IPS-20b (cell line): Measurements from ENCODE around the gene FAM83G.

Source experiments
- H3K27ac ChIP-seq: one replicate; pipeline ENCODE4 v1.5.1; 2013; ENCODE audit warnings: low read length
- H3K27me3 ChIP-seq: 2 replicates; pipeline ENCODE4 v1.6.1; 2013; ENCODE audit warnings: mild to moderate bottlenecking, low read length, inconsistent platforms; ENCODE audit not compliant: insufficient read depth
- H3K36me3 ChIP-seq: 2 replicates; pipeline ENCODE4 v1.6.1; 2013; ENCODE audit warnings: low read depth, mild to moderate bottlenecking, inconsistent platforms, low read length, moderate library complexity; ENCODE audit not compliant: insufficient read depth
- H3K4me1 ChIP-seq: 2 replicates; pipeline ENCODE4 v1.6.1; 2013; ENCODE audit warnings: mild to moderate bottlenecking, control low read depth, inconsistent platforms, low read length, moderate library complexity; ENCODE audit not compliant: insufficient read depth
- H3K4me3 ChIP-seq: 2 replicates; pipeline ENCODE4 v1.5.1; 2013; ENCODE audit warnings: mild to moderate bottlenecking, low read length, inconsistent platforms
- H3K9ac ChIP-seq: 2 replicates; pipeline ENCODE4 v1.6.1; 2013; ENCODE audit warnings: low read depth, mild to moderate bottlenecking, inconsistent platforms, low read length, moderate library complexity
- H3K9me3 ChIP-seq: 2 replicates; pipeline ENCODE4 v1.6.1; 2013; ENCODE audit warnings: mild to moderate bottlenecking, low read depth, low read length, inconsistent platforms; ENCODE audit not compliant: insufficient read depth

FAM83G gene

DNA sequence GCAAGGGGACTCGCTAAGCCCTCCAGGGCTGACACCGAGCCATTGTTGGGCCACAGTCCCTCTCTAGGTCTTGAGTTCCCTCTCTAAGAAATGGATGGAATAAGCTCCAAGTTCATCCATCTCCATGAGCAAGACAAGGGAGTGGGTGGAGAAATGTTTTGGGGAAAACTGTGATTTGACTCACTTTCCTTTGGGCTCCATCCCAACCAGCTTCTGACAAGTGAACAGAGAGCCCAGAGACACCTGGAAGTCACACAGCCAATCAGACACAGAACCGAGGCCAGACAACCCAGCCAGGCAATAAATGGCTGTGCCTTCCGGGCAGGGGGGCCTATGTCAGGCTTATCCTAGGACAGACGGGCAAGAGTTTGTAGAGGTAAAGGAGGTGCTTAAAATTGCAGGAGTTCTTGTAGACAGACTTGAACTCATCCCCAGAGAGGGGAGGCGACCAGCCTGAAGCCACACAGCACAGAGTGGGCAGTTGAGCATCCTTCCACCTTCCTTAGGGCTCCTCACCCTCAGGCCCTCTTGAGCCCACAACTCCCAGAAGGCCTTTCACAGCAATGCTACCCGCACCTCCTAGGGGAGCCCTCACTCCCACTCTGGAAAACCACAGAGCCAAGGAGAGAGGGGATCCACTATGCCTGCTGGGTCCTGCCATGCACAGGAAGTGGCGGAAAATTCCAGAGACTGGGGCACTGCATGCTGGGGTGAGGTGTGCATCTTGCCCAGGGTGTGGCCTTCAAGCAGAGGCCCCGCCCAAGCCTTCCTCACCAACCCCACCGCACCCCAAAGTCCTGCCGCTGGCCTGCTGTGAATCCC, 9.5 kb upstream of the FAM83G start:
- Histone ChIP-seq H3K4me1 (no peaks in the 10 kb centered on the region), H3K4me3 (no peak overlapping the region), H3K9ac (no peak overlapping the region), H3K9me3 (no peaks in the 10 kb centered on the region), H3K27me3 (no peaks in the 10 kb centered on the region), H3K27ac (no peak overlapping the region), H3K36me3 (no peaks in the 10 kb centered on the region)

DNA sequence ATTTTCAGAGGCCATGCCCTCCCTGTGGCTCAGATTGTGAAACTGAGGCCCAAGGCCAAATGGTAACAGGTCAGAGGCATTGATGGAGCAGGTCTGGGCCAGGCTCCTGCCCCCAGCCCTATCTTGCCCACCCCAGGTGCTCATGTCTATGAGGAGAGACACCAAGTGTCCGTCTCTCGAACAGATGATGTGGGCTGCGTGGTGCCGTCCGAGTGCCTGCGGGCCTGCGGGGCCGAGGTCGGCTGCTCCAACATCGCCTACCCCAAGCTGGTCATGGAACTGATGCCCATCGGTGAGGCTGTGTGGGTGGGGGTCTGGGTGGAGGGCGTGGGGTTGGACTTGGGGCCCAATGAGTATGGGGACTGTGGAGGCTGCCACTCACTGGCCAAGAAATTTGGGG, 8.7 kb upstream of the FAM83G start:
- Histone ChIP-seq H3K27ac (no peak overlapping the region), H3K4me1 (no peaks in the 10 kb centered on the region), H3K9me3 (no peaks in the 10 kb centered on the region), H3K4me3 (no peak overlapping the region), H3K27me3 (no peaks in the 10 kb centered on the region), H3K36me3 (no peaks in the 10 kb centered on the region), H3K9ac (no peak overlapping the region)

DNA sequence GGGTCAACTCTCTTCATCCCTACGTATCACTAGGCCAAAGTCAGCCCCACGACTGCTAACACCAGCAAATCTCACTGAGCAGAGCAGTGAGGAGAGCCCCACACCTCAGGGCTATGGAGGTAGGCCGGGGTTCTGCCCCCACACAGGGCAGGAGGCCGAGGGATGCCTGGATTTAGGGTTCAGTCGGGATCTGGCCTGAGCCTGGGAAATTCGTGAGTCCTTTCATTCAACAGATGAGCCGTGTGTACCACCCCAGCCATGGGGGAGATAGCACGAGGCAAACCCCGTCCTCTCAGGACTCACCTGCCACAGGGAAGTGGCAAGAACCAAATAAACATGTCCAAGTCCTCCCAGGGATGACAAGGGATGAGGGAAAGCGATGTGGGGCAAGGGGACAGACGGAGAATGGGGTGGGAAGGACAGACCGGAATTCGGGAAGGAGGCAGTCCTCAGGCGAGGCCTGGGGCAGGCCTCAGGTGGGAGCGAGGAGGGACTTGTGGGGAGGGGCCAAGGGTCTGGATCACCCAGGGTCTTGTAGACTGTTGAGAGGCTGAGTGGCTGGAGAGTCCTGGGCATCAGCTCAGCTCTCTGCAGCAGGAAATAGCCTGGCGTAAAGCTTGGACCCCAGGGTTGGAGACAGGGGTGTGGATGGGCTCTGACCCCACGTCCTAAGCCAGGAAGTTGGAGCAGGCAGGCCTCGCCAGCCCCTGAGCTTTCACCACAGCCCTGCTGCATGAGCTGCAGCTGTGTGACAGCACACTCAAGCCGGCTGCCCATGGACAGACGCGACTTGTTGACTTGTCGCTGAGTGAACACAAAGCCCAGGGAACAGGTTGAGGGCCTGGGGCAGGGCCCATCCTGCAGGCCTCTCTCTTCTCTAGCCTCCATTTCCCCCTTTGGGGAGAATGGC, 7.9 kb upstream of the FAM83G start:
- Histone ChIP-seq H3K4me1 (no peaks in the 10 kb centered on the region), H3K4me3 (no peak overlapping the region), H3K27me3 (no peaks in the 10 kb centered on the region), H3K27ac (no peak overlapping the region), H3K9me3 (no peaks in the 10 kb centered on the region), H3K9ac (no peak overlapping the region), H3K36me3 (no peaks in the 10 kb centered on the region)

DNA sequence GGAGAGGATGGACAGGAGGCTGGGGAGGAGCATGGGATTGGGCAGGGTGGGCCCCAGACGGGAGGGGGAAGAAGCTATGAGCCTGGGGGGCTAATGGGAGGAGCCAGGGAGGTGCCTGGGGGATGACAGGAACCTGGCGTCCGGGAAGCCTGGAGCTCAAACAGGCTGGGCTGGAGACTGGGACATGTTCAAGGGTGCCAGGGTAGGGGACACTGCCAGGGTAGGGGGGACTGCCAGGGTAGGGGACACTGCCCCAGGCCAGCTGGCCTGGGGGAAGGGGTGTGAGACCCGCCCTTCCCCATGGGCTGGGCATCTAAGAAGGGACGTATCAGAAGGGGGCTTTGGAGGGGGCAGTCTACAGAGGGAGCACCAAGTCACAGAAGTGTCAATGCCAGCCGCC, 7.0 kb upstream of the FAM83G start:
- Histone ChIP-seq H3K4me1 (no peaks in the 10 kb centered on the region), H3K27me3 (no peaks in the 10 kb centered on the region), H3K36me3 (no peaks in the 10 kb centered on the region), H3K9me3 (no peaks in the 10 kb centered on the region; the same call in 1 of the 2 replicates), H3K9ac (no peak overlapping the region), H3K27ac (no peak overlapping the region), H3K4me3 (no peak overlapping the region)

DNA sequence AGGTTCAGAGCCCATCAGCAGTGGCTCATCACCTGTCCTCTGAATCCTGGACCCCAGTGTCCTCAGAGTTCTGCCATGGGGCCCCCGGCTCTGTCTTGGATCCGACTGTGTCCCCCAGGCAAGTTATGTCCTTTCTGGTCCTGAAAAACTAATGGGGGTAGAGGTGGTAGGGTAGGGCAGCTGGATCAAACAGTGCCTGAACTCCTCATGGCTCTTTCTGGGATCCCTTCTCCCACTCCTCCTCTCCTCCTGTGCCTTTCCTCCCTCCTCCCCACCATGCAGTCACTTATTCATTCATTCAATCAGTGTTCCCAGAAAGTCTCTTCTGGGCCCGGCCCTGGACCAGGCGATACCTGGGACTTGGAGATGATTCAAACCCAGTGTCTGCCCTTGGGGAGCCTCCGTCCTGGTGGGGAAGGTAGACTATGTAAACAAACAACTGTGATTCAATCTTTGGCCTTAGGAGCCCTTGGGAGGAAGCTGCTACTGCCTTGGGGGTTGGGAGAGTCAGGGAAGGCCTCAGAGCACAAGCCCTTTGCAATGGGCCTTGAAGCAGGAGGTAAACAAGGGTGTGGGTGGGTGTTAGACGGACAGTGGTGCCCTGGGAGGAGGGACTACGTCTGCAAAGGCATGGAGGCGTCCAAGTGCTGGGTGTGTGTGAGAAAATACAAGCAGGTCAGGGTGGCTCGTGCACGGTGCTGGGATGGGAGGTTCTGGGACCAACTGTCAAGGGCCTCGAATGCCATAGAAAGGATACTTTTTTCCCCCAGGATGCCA, 6.4 kb upstream of the FAM83G start:
- no peak overlapping the region for H3K9ac ChIP-seq
- H3K9me3 ChIP-seq, result no peaks in the 10 kb centered on the region; the same call in 1 of the 2 replicates
- H3K27ac ChIP-seq, result no peak overlapping the region
- no peaks in the 10 kb centered on the region for H3K27me3 ChIP-seq
- H3K4me1 ChIP-seq, result no peaks in the 10 kb centered on the region
- no peaks in the 10 kb centered on the region for H3K36me3 ChIP-seq
- no peak overlapping the region for H3K4me3 ChIP-seq

DNA sequence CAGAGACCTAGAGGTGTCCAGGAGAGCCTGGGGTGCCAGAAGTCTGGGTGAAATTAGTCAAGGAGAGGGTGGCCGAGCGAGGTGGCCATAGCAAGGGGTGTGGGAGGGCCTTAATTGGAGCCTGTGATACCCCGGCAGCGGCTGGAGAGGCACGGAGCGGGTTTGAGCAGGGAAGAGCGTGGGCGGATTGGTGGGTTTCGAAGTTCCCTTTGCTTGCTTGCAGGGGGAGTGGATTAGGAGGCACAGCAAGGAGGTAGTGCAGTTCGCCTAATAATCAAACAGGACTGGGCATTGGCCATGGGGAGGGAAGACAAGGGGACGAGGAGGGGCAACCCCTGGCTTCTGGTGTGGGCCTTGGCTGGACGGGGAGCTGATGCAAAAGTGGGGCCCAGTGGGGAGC, 5.4 kb upstream of the FAM83G start:
- Histone ChIP-seq H3K9me3 (no peaks in the 10 kb centered on the region; the same call in 1 of the 2 replicates), H3K9ac (no peak overlapping the region), H3K27ac (no peak overlapping the region), H3K27me3 (no peaks in the 10 kb centered on the region; the same call in 1 of the 2 replicates), H3K36me3 (no peaks in the 10 kb centered on the region), H3K4me3 (no peak overlapping the region), H3K4me1 (no peaks in the 10 kb centered on the region)

DNA sequence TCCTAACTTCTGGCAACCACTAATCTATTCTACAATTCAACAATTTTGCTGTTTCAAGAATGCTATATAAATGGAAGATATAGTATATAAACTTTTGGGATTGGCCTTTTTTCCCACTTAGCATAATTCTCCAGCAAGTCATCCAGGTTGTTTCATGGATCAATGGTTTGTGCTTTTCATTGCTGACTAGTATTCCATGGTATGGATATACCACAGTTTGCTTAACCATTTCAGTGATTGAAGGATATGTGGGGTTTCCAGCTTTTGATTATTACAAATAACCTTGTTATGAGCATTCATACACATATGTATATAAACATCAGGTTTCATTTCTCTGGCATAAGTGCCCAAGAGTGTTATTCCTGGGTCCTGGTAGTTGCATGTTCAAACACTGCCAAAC, 2.1 kb upstream of the FAM83G start:
- no peaks in the 10 kb centered on the region; the same call in 1 of the 2 replicates for H3K27me3 ChIP-seq
- peaks cover 8% of the 10 kb centered on the region; the same call in 1 of the 2 replicates for H3K4me1 ChIP-seq
- H3K36me3 ChIP-seq, result peaks cover 12% of the 10 kb centered on the region
- no peak overlapping the region for H3K9ac ChIP-seq
- no peak overlapping the region for H3K4me3 ChIP-seq
- no peaks in the 10 kb centered on the region; the same call in 1 of the 2 replicates for H3K9me3 ChIP-seq
- H3K27ac ChIP-seq, result no peak overlapping the region

DNA sequence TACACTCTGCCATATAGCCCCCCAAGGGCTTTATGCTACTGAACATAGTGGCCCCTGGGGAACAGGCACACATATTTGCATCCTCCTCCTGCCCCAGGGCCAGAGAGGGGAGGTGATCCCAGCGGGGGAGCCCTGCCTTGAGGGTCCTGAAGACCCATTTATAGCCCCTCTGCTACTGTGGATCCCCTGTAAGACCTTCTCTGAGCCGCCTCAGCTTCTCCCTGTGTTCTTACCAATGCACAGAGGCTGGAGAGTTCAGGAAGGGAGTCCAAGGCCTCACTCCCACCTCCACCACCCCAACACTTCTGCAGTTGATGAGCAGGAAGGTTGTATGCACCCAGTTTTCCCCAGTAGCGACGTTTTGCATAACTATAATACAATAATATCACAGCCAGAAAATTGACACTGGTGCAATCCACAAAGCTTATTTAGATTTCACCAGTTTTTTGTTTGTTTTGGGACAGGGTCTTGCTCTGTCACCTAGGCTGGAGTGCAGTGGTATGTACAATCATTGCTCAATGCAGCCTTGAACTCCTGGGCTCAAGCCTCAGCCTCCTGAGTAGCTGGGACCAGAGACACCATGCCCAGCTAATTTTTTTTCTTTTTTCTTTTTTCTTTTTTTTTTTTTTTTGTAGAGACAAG, 1.3 kb upstream of the FAM83G start:
- Histone ChIP-seq H3K4me3 (no peak overlapping the region), H3K27ac (no peak overlapping the region), H3K27me3 (no peaks in the 10 kb centered on the region; the same call in 1 of the 2 replicates), H3K36me3 (peaks cover 19% of the 10 kb centered on the region), H3K9ac (no peak overlapping the region), H3K4me1 (peaks cover 10% of the 10 kb centered on the region; the same call in 1 of the 2 replicates), H3K9me3 (no peaks in the 10 kb centered on the region; the same call in 1 of the 2 replicates)

DNA sequence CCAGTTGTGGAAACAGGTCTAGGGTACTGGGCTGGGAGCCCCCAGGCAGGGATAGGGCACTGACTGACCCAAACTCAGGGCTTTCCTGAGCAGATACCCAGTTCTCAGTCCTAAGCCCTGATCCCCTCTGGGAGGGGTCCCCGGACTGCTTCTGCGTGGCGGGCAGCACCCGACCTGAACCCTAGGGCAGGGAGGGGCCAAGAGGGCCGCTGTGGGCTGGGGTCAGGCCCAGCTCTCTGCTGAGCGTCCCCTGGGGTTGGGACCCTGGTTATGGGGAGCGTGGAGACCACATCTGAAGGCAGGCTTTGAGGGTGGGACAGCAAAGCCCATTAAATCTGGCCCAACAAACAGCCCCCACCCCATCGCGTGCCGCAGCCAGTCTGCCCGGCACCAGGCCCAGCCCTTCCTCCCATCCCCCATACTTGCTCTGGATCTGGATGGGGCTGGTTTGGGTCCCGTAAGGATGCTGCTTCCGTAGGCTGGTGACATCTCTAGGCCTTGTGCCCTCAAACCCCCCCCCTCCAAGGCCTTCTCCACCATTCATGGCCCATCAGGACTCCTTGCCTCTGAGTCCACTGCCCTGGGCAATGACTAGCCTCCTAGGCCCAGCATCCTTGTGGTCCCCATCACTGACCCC, 691 bp upstream of the FAM83G start:
- Histone ChIP-seq H3K27ac (peak overlapping the region; percentile 5), H3K36me3 (peaks cover 25% of the 10 kb centered on the region), H3K9me3 (no peaks in the 10 kb centered on the region; the same call in 1 of the 2 replicates), H3K9ac (peak overlapping the region; percentile 83; the same call in 1 of the 2 replicates), H3K27me3 (no peaks in the 10 kb centered on the region; the same call in 1 of the 2 replicates), H3K4me3 (peak overlapping the region; percentile 85), H3K4me1 (peaks cover 10% of the 10 kb centered on the region; the same call in 1 of the 2 replicates)

DNA sequence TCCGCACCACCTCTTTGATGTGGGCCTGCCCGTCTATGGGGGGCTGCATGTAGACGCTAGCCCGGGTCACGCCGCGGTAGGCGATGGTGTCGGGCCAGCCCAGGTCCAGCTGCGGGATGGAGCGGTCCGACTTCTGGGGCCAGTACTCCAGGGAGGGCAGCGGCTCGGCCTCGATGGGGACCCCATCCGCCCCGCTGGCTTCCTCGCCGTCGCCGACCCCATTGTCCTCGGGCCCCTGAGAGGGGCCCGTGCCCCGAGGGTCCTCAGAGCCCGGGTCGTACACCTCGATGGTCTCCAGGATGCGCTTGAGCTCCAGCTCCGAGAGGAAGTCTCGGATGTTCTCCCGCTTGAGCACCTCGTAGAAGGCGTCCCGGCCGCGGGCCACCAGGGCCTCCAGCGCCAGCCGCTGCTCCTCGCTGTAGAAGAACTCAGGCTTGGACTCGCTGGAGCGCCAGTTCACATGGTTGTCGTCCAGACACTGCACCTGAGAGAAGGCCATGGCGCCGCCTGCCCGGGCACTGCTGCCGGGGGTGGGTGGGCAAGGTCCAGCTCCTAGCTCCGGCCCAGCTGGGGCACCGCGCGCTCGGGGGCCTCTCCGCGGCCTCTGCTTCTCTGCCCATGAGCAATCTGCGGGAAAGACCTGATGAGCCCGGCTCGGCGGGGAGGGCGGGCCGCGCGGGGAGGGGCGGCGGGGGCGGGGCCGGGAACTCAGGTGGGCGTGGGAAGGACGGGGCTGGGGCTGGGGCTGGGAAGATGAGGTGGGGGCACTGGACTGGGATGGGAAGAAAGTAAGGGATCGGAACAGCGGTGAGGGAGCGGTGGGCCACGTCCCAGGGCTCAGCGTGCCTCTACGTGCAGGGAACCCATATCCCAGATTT, 782 bp downstream of the FAM83G start:
- Histone ChIP-seq H3K36me3 (peaks cover 33% of the 10 kb centered on the region), H3K27ac (no peak overlapping the region), H3K4me3 (peak overlapping the region; percentile 85), H3K9me3 (no peaks in the 10 kb centered on the region; the same call in 1 of the 2 replicates), H3K27me3 (no peaks in the 10 kb centered on the region; the same call in 1 of the 2 replicates), H3K9ac (peak overlapping the region; percentile 79), H3K4me1 (peaks cover 10% of the 10 kb centered on the region; the same call in 1 of the 2 replicates)
